ENCODE results near the gene REEP6.

DNA sequence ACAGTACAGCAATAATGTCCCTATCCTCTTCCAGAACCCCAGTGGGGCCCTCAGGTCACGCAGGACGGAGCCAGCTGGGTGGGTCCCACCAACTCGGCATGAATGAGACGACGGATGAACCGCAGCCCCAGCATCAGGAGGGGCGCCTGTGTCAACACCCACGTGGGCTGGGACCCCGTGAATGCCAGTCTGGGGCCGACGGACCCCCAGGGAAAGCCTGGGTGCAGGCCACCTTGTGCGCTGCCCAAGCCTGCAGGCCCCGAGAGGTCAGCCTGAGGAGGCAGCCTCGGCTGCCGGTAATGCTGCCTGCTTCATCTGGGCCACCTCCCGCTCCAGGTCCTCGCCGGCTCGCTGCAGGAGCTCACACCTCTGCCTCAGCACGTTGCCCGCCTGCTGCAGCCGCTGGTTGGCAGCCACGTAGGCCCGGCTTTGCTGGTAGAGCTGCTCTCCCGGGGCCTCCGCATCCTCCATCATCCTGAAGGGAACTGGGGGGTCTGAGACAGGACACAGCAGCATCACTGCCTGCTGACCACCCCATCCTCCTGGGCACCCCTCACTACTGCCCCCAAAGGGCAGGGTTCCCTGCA lies 16.1 kb upstream of the REEP6 start:
- TF ChIP-seq, protein P1, sequence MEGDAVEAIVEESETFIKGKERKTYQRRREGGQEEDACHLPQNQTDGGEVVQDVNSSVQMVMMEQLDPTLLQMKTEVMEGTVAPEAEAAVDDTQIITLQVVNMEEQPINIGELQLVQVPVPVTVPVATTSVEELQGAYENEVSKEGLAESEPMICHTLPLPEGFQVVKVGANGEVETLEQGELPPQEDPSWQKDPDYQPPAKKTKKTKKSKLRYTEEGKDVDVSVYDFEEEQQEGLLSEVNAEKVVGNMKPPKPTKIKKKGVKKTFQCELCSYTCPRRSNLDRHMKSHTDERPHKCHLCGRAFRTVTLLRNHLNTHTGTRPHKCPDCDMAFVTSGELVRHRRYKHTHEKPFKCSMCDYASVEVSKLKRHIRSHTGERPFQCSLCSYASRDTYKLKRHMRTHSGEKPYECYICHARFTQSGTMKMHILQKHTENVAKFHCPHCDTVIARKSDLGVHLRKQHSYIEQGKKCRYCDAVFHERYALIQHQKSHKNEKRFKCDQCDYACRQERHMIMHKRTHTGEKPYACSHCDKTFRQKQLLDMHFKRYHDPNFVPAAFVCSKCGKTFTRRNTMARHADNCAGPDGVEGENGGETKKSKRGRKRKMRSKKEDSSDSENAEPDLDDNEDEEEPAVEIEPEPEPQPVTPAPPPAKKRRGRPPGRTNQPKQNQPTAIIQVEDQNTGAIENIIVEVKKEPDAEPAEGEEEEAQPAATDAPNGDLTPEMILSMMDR (IDR thresholded peaks at IDR 0.05), result no peak
- no peak for TF ChIP-seq POLR2A (IDR thresholded peaks at IDR 0.05)

Measured in testis (tissue), 2 donors.